ENCODE data around the gene MED13.
"Not testable (repeated sequence)": the region's sequence is repeated elsewhere in the genome, so short reads cannot be mapped to it uniquely, and the experiment has no call there.

MED13 gene

DNA sequence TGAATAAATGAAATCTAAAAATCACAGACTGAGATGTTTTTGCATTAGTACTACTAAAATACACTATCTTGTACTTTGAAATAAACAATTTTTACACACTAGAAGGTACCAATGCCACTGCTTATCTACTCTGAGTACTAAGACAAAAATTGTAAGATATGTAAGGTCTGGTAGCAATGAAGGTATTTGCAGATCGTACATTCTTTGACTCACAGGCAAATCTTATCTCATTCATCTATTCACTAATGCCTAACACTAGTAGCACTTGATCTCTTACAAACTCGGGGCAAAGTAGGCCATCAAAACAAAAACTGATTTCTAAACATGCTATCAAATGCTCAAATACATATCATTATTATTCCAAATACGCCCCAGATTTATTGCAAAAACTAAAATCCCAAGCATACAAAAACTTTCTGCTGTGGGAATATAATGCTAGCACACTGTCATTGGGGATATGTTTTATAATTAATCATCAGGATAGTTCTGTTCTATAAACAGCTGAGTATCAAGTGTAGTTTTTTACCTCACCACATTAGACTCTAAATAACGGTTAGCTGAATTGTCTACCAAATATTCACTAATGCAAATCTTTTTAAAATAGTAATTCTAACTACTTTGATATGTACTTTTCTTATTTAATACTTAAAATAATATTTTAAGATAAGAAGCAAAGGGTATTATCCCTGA, 68.0 kb downstream of the MED13 start:
- DNase-seq = no peak

DNA sequence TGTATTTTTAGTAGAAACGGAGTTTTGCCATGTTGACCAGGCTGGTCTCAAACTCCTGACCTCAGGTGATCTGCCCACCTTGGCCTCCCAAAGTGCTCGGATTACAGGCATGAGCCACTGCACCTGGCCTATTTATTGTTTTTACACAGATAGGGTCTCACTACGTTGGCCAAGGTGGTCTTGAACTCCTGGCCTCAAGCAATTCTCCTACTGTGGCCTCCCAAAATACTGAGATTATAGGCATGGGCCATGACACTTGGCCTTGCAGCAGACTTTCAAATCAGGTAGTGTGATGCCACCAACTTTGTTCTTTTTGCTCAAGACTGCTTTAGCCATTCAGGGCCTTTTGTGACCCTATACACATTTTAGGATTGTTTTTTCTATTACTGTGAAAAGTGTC, 75.6 kb downstream of the MED13 start:
- no peak for DNase-seq

DNA sequence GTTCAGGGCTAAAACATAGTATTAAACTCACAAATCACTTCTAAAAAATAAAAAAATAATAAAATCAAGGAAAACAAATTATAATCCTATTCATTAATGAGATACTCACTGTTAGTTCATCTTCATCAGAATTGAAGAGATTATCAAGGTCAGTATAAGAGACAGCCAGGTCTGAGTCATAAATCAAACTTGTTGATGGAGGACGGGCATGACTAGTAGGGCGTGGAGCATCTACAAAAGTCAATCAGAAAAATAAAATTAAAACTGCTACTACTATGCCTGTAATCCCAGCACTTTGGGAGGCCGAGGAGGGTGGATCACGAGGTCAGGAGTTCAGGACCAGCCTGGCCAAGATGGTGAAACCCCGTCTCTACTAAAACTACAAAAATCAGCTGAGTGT, 78.2 kb downstream of the MED13 start:
- no peak for DNase-seq

DNA sequence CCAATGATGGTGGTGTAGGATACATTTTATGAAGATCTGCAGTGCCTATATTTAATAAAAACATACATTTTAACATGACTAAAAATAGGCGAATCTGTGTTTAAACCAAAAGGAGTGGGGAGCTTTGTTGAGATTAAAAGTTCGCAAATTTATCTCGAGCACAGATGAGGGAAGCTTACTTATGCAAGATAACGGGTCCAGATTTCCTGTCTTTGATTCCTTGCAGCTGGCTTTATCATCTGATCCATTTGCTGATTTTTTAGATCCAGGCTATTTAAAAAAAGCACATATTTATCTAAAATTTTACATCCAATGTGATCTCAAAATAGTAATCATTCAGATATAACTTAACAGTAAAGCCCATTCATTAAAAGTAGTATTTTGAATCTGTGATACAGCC, 80.3 kb downstream of the MED13 start:
- DNase-seq = no peak

DNA sequence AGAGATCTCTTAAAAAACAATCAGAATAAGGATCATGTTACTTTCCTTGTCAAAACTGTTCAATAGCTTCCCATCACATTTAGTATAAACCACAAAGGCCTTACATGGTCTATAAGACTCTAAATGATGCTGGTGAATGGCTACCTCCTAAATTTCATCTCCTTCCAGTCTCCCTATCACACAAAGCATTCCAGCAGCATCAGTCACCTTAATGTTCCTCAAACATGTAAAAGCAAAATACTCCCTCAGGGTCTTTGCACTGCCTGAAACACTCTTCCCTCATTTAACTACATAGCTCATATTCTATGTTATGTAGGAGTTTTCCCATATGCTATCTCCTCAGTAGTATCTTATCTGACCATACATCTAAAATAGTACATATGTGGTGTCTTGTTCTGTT, 83.8 kb downstream of the MED13 start:
- DNase-seq = no peak

DNA sequence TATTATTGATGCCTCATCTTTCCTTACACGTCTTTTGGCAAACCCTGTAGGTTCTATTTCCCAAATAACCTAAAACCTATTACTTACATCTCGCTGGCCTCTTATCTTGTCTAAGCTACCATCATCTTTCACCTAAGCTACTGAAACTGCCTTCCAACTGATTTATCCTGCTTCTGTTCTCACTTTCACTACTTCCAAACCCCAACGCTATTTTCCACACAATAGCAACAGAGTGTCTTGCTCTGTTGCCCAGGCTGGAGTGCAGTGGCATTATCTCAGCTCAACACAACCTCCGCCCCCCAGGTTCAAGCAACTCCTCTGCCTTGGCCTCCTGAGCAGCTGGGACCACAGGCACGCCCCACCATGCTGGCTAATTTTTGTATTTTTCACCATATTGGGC, 84.5 kb downstream of the MED13 start:
- no peak for DNase-seq

DNA sequence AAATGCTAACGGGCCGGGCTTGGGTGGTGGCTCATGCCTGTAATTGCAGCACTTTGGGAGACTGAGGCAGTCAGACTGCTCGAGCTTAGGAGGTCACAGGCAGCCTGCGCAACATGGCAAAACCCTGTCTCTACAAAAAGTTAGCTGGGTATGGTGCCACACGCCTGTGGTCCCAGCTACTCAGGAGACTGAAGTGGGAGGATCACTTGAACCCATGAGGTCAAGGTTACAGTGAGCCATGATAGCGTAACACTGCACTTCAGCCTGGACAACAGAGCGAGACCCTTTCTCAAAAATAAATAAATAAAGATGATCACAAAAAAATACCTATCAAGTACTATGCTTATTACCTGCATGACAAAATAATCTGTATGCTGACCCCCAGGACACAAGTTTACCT, 91.0 kb downstream of the MED13 start:
- DNase-seq = no peak

DNA sequence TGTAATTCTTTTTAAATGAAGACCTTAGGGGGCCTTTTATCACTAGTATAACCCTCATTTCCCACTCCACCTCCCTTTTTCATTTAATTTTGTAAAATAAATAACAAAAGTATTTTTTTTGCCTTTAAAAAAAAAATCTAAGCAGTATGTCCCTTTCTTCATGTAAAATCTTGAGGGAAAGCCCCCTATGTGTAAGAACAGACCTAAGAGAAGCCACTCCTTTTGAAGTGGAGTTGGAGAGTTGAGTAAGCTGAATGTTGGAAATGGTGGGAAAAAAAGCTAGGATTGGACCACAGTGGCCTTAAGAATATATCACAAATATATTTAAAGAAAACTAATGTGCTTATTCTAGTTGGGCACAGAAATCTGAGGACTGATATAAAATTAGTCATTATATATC, 92.8 kb downstream of the MED13 start:
- no peak for DNase-seq

DNA sequence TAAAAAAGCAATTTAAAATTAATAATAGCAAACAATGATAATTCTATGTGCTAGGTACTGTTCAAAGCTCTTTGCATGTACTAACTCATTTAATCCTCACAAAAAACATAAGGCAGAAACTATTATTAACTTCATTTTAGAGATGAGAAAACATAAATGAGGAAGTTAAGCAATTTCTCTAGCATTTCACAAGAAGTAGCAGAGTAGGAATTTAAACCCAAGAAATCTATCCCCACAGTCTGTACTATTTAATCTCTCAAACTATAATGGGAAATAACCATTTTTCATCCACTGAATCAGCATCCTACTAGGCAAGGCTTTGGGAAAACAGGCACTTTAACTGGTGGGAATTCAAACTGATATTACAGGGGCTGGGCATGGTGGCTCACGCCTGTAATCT, 95.0 kb downstream of the MED13 start:
- no peak for DNase-seq

DNA sequence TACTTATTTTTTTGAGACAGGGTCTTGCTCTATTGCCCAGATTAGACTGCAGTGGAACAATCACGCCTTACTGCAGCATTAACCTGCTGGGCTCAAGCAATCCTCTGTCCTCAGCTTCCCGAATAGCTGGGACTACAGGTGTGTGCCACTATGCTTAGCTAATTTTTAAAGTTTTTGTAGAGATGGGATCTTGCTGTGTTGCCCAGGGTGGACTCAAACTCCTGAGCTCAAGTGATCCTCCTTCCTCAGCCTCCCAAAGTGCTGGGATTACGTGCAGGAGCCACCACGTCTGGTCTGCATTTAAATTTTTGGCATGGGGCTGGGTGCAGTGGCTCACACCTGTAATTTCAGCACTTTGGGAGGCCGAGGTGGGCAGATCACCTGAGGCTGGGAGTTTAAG, 96.3 kb downstream of the MED13 start:
- no peak for DNase-seq

DNA sequence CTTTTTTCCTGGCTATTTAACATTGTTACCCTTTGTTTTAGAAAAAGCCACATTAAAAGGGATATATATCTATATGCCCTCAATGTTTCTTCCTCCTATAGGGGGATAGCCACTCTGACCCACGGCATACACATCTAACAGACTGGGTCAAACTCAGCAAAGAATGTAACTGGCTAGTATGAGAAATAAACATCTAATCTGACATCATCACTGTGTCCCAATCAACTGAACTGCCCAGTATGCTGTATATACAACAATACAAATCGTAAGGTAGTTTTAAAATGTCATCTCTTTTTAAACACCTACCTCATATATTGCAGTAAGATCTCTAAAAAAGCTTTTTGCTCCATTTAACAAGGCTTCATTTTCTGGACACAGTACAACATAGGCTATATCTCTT, 97.3 kb downstream of the MED13 start:
- no peak for DNase-seq

DNA sequence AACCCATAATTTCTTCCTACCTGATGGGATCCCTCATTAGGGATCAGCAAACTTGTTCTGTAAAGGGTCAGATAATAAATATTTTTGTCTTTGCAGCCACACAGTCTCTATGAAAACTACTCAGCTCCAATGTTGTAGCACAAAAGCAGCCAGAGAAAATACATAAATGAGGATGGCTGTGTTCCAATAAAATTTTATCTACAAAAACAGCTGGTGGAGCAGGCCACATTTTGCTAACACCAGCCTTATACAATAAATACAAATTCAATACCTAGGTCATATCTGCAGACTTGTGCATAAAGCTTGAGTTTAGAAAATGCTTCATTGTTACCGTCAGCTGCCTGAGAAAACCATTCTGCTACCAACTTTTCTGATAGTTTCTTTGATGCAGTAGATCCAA, 98.9 kb downstream of the MED13 start:
- DNase-seq = no peak

DNA sequence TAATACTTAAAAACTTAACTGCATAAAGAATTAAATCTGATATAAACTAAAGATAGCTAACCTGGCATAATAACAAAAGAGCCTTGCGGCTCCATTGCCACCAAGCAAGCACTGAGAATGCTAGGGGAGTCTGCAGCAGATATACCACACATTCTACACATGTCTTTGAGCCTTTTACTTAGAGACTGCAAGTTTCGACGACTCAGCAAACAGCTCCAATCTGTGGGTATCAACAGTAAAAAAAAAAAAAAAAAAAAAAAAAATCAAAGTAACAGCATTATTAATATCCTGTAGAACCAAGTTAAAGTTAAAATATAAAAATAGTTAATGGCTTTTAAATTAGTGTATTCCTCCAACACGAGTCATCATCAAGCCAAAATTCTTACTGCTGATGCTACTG, 109.5 kb downstream of the MED13 start:
- DNase-seq = no peak

DNA sequence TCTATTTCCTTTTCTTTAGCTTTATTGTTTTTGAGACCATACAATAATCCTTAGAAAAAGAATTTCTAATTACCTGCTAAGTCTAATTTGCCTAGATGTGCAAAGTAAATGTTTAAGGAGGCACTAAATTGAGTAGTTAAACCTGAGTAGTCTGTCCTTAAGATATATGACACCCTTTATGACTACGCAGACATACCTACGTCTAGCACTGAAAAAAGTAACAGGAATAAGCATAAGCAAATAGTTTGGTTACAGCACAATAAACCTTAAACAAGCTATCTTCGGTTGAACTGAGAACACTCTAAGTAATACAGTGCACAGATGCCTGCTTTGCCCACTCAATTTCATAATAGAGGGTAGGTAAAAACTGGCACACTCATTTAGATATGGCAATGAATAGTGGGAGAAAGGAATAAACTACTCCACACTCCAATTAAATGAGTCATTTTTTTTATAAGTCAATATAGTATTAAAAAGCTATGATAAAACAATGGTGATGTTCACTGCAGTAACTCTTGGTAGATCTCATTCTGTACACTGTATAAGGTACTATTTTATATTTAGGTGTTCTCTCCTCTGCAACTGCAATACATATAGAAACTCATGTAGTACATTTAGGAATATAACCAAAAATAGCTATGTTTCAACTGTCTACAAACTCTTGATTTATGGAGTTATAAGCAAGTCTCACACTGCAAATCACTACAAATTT, 117.6 kb downstream of the MED13 start:
- no peak for DNase-seq

DNA sequence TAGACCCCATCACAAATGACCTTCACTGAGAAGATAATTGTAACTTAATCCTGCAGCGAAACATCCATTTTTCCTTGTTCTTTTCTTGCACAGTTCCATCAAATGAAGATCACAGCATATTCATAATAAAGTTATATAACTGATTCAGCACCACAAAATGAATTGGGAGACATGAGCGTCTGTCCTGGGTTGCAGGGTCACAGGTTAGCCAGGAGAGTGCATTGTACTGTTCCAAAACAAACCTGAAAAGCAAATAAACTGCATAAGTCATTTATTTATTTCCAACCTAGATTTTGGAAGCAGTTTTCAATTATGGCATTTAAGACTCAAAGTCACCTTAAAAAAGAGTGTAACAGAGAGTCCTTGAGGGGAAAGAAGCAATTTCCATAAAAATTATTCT, 118.7 kb downstream of the MED13 start:
- DNase-seq = no peak

DNA sequence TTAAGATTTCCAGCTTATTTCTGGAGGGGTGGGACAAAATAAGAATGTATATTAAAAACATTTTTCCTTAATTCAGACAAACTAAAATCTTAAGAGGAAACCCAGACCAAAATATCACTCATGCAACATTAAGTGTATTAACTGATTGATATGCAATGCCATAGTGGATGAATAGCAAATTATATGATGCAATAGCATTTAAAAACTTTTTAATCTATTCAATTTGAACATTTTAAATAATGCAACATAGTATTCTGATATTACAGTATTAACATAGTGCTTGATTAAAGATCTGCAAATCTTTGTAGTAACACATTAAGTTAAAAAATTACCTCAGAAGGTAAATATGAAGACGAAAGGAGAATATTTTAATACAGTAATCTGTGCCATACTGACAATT, 122.0 kb downstream of the MED13 start:
- DNase-seq = no peak

DNA sequence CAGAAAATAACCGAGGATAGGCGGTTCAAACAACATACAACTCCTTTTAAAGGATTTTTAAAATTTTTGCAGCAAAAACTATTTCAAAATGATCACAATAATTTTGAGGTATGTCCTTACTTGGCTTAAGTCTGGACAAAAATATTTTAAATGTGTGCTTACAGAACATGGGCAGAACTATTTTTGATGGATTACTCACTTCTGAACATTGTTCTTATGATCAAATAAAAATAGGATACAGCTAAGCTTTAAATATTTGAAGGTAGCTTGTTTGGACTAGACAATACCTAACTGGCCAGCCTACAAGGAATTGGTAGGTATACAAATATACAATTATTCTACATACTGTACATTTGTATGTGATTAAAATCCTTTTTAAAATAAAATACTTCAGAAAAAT, 123.0 kb downstream of the MED13 start:
- DNase-seq = no peak

DNA sequence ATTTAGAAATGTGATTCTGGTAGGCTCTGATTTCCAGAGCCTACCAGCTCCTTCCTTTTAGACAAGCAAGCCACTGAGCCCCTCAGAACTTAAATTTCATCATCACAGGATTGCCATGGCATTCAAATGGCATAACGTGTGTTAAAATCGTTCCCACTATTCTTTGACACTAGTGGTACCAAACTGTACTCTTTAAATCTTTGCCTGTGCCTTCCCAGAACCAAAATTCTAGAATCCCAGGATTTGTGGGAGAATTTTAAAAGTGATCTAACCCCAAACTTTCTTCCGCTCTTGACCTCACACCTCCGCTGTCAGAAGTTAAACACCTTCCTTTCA, 137.0 kb downstream of the MED13 start:
- DNase-seq = no peak

DNA sequence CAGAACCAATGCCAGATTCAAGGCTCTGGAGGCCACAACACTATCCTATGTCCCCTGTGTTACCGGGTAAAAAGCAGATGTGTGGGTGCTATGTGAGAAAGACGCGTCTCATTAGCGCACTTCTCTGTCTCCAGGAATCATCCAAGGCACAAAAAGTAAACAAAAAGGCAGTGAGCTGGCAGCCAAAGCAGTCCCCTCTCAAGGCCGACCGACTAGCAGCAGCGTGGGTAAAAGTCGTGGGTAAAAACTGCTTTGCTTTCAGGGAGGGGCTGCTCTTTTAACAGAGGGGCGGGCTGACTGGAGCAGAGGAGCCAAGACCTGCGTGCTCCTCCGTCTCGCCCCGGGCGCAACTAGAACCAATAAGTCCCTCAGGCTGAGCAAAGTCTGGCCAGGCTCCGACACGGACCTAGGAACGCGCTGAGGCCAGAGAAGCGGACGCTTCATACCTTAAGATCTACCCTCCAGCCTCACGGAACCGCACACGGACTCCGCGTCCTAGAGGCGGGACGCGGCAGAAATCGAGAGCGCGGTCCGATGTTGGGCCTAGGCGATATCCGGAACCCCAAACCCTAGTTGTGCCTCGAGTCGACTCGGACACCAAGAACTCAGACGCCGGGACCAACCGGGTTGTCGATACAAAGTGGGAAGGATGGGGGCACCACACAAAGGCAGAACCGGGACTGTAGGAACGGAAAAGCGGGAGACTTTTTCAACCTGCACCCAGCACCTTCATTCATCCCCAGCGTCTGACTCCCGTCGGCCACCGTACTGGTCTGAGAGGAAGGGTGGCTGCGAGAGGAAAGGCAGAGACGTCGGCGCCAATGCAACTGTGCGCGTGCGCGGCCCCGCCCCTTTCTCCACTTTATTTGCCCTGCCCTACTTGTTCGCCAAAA, 137.6 kb downstream of the MED13 start, which contains the start of gene INTS2:
Gene INTS2 (minus strand): TSS at position 775 of the 893 bp plus-strand sequence. CDS start 1,338 bp downstream, outside the sequence.
- DNase-seq = peak; percentile 94

DNA sequence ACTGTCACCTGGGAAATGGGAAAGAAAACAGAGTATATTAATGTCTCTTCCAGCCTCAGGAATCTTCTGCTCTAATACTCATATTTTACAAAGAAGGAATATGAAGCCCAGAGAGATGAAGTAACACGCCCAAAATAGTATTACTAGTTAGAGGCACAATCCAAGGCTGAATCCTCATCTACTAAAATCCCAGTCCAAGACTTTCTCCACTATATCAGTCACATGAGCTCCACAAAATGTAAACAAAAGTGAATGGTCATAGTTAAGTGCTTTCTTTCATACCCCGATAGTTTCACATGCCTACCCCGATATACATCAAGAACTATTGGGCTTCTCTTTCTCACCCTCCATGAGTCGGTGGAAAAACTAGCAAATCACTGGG, 138.3 kb downstream of the MED13 start:
- DNase-seq = no peak

DNA sequence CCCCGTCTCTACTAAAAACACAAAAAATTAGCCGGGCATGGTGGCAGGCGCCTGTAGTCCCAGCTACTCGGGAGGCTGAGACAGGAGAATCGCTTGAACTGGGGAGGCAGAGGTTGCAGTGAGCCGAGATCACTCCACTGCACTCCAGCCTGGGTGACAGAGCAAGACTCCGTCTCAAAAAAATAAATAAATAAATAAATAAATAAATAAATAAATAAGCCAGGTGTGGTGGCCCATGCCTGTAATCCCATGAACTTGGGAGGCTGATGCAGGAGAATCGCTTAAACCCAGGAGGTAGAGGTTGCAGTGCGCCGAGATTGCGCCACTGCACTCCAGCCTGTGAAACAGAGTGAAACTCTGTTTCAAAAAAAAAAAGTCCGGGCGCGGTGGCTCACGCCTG, 149.9 kb downstream of the MED13 start:
- DNase-seq = not testable (repeated sequence)

DNA sequence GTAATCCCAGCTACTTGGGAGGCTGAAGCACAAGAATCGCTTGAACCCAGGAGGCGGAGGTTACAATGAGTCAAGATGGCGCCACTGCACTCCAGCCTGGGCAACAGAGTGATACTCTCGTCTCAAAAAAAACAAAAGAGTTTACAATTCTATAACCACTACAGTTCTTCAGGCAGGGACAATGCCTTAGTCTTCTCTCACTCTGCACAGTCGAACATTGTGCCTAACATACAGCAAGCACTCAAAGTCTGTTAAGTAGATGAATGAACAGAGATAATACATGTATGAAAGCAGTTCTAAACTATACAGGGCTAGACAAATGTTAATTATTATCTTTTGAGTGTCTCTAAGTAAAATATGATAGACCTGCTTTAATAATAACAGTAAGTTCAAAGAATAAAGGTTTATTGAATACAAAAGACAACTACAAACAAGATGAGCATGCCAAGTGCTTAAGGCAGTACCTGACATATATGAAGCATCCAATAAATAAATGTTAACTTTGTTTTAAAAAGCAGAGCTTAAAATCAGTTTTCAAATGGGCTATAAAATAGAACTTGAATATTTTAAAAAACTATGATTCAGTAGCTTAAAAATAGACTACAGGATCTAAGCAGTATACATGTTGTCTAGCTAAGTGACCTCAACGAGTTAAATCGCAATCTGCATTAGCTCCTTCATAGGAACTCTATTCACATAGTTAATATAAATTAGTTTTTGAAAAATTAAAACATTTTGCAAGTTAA, 156.6 kb downstream of the MED13 start:
- no peak for DNase-seq

DNA sequence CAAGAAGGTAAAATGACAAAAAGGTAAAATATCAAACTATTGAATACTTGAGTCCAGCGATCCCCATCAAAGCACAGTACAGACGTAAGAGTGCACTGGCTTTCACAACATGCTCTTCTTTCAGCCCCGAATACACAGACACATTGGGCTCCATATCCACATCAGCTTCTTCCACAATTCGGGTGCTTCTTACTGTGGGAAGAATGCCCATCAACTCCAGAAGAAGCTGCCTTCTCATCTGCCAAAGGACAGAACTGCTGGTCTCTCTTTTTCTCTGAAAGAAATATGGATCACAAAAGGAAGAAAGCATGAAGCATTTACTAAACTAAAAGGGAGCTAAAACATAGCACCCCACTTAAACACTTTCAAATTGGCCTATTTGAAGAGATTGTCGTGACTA, 157.7 kb downstream of the MED13 start:
- DNase-seq = no peak
